ENCODE measurements around the gene RTN4R. TPM values are rescaled to one million over a fixed set of nuclear protein-coding genes. Genes with fewer than 3 reads are reported as not detected.

The RTN4R gene
- total RNA-seq, 2 donors from 2014 or later = 1.4 to 1.5 TPM

DNA sequence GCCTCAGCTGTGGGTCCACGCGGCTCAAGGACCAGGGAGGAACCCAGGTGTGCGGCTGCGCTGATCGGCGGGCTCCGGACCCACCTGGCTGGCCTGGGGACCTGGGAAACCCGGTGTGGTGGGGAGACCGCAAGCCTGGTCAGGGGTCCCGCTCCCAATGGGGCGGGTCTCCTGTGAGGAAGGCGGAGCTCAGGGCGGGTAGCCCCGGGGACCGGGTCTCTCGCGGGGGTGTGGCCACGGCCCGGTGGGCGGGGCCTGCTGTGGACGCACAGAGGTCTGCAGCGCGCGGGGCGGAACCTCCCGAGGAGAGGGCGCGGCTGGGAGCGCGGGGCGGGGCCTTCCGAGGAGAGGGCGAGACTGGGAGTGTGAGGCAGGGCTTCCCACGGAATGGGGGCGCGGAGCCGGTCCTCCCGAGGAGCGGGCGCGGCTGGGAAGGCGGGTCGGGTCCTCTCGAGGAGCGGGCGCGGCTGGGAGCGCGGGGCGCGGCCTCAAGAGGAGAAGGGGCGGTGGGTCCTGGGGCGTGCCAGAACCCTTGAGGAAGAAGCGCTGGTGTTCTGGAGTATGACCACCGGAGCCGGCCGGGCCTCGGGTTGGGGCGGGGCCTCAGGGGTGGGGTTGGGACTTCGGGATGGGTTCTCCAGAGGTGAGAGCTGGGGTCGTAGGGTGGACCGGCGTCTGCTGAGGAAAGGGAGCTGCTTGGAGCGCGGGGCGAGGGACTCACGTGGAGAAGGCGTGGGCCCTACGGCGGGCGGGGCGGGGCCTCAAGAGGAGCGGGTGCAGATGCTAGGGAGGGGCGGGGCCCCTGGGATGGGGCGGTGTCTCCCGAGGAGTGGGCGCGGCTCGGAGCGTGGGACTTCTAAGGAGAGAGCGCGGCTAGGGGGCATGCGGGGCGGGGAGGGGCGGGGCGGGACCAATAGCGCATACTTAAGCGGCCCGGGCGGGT, 31.0 kb upstream of the RTN4R start:
- Mint-ChIP-seq H3K27me3 (ENCODE audit: low read depth) (peaks cover 20% of the 10 kb centered on the region), H3K27ac (no peak overlapping the region), H3K4me3 (peak overlapping the region; percentile 83 to 87), H3K36me3 (ENCODE audit: insufficient read depth in 2 of 2) (no peaks in the 10 kb centered on the region), H3K4me1 (ENCODE audit: low read depth) (peaks cover 5% of the 10 kb centered on the region), H3K9me3 (no peaks in the 10 kb centered on the region)
- DNase-seq = peak; percentile 91 to 92
- peak; percentile 89 to 90 for ATAC-seq (replicated peaks in 1 of 2)

DNA sequence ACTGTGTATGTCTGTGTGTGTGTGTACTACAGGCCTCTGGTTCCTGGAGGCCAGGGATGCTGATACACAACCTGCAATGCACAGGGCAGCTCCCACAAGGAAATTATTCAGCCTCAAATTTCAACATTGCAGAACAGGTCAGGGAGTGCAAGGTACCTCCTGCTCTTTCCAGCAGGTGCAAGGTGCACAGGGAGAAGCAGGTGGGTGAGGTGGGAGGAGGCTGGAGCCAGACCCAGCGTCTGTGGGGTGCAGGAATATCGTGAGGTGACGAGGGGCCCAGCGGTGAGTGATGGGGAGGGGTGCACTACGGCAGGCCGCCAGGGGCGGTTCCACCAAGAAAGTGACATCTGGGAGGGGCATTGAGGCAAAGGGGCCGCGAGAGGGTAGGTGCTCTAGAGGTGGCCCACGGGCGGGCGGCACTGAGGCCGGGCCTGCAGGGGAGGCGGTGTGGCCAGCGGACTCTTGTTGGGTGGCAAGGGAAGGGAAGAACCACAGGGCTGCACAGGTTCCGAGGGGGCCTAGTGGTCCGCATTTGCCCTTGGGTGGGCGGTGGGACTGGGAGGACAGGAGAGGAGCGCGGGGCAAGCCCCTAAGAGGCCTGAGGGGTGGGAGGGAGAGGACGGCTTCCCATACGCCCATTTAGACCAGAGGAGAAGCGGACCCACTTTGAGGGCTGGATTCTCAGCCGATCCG, 30.1 kb upstream of the RTN4R start:
- Mint-ChIP-seq H3K27ac (no peak overlapping the region), H3K36me3 (ENCODE audit: insufficient read depth in 2 of 2) (no peaks in the 10 kb centered on the region), H3K27me3 (ENCODE audit: low read depth) (peaks cover 20% of the 10 kb centered on the region), H3K9me3 (no peaks in the 10 kb centered on the region), H3K4me1 (ENCODE audit: low read depth) (peaks cover 5% of the 10 kb centered on the region), H3K4me3 (peak overlapping the region; percentile 42 to 87)
- ATAC-seq (replicated peaks in 1 of 2) = no peak
- DNase-seq = no peak

DNA sequence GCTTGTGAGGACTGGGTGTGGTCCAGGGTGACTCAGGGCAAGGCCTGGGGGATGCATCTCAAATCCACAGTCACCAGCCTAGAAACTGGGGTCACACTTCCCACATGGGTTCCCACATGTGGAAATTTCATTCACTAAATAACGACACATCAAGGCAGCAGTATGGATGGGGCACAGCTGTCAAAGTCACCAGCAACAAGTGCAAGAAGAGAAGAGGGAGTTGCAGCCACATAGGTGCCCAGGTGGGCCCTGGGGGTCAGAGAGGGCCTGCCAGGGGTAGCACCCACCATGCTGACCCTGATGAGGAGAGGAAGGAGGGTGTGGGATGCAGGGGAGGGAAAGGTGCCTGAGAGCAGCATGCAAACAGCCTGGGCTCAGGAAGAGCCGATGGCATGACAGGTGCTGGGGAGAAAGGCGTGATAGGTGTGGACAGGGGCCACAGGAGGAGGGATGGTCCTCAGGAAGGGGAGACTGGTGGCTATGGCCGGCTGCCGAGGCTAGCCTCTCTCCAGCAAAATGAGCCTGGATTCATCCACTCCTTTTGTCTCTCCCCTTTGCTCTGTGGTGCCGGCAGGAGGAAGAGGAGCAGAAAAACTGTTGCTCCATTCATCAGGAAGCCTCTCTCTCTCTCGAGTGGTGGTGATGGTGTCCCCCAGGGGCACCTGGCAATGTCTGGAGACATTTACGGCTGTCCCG, 29.4 kb upstream of the RTN4R start:
- no peak for DNase-seq
- peak overlapping the region; percentile 42 to 87 for H3K4me3 Mint-ChIP-seq
- H3K27me3 Mint-ChIP-seq (ENCODE audit: low read depth) = peaks cover 20% of the 10 kb centered on the region
- H3K4me1 Mint-ChIP-seq (ENCODE audit: low read depth) = peaks cover 5% of the 10 kb centered on the region
- H3K9me3 Mint-ChIP-seq = no peaks in the 10 kb centered on the region
- no peaks in the 10 kb centered on the region for H3K36me3 Mint-ChIP-seq (ENCODE audit: insufficient read depth in 2 of 2)
- no peak overlapping the region for H3K27ac Mint-ChIP-seq
- ATAC-seq (replicated peaks in 1 of 2) = no peak

DNA sequence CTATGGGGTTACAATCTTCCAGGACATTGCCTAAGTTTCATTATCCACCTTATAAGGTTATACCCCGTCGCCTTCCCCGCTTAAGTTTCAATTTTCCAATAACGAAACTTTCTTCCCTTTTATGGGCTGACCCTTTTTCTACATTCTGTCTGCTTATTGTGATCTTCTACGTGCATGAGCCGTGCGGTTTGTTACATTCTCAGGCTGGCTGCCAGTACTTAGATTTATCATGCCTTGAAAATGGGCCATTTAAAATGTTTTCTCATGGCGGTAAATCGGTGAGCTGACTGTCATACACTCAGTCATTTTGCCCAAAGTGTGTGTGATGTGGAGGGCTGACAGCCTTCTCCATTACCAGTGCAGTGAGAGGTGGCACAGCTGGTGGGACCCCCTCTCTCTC, 28.5 kb upstream of the RTN4R start:
- Mint-ChIP-seq H3K27me3 (ENCODE audit: low read depth) (peaks cover 18% of the 10 kb centered on the region), H3K4me3 (no peak overlapping the region), H3K4me1 (ENCODE audit: low read depth) (peaks cover 5% of the 10 kb centered on the region), H3K27ac (no peak overlapping the region), H3K36me3 (ENCODE audit: insufficient read depth in 2 of 2) (no peaks in the 10 kb centered on the region), H3K9me3 (no peaks in the 10 kb centered on the region)
- DNase-seq (no peak), ATAC-seq (replicated peaks in 1 of 2) (no peak)

DNA sequence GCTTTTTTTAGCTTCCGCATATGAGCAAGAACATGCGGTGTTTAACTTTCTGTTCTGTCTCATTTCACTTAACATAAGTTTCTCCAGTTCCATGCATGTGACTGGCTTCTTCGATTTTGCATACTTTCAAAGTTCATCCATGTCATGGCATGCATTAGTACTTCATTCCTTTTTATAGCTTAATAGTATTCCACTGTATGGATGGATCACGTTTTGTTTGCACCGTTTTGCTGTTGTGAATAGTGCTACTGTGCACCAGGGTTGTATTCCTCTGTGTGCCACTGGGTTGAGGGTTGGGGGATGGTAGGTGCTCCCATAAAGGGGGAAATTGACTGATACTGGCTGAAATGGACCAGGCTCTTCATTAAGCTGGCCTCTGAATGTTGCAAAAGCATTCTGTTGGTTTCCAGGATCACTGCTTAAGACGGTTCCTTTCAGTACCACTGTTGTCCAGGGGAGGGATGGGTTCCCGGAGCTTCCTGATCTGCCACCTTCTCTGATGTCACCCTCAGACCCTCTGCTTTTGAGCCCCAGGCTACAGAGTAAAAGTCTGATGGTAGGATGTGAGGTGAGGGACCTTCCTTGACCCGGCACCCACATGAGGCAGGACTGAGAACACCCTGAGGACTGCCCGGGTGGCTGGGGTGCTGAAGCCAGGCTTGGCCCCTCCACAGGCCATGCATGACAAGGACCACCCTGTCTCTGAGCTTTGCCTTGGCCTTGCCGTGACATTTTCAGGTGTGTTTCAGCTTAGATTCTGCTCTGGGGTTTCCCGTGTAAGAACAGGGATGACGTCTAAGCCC, 27.3 kb upstream of the RTN4R start:
- Mint-ChIP-seq H3K27ac (no peak overlapping the region), H3K36me3 (ENCODE audit: insufficient read depth in 2 of 2) (no peaks in the 10 kb centered on the region)

DNA sequence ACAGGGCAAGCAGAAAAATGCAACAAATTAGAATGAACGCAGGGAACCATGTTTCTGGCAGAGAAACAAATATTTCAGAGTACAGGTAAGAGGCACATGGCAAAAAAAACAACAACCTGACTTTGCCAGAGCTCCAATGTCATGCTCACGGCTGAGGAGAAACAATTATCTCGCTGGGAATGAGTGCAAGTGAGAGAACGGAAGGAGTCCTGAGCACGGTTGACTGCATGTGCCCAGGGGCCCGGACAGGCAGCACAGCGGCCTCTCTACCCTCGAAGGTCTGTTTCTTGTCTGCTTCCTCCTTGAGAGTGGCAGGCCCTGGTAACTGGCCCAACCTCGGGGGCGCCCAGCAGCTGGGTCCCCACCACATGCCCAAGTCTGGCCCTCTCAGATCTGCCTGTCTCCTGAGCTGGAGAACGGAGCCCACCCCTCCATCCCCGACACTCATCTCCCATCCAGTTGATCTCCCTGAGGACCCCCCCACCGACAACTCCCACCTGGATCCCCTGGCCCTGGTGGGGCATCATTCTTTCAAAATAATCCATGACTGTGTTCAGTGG, 24.6 kb upstream of the RTN4R start:
- H3K4me1 Mint-ChIP-seq (ENCODE audit: low read depth) = no peaks in the 10 kb centered on the region
- DNase-seq = no peak
- H3K27ac Mint-ChIP-seq = no peak overlapping the region
- H3K4me3 Mint-ChIP-seq = no peak overlapping the region
- no peak for ATAC-seq (replicated peaks in 1 of 2)
- H3K9me3 Mint-ChIP-seq = no peaks in the 10 kb centered on the region
- H3K27me3 Mint-ChIP-seq (ENCODE audit: low read depth) = peaks cover 1% of the 10 kb centered on the region
- H3K36me3 Mint-ChIP-seq (ENCODE audit: insufficient read depth in 2 of 2) = no peaks in the 10 kb centered on the region

More for the DNA sequence above, 27.3 kb upstream of the RTN4R start:
- ATAC-seq (replicated peaks in 1 of 2) = no peak
- Mint-ChIP-seq H3K9me3 (no peaks in the 10 kb centered on the region), H3K4me1 (ENCODE audit: low read depth) (no peaks in the 10 kb centered on the region), H3K4me3 (no peak overlapping the region), H3K27me3 (ENCODE audit: low read depth) (peaks cover 7% of the 10 kb centered on the region)
- no peak for DNase-seq

DNA sequence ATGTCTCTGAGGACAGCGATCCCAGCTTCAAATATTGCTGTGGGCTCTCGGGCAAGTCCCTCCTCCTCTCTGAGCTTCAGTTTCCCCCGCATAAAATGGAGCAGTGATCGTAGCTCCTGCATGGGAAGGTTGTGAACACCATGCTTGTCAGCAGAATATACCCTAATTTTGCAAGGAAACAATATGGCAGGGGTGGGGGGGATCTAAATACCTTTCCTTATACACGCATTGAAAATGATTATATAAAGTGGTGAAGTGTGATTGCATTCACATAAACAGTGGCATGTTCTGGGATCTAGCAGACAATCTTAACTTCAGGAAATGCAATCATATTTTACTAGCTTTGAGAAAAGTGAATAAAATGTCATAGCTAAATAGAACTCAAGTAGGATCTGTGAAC, 24.0 kb upstream of the RTN4R start:
- ATAC-seq (replicated peaks in 1 of 2) = no peak
- H3K4me1 Mint-ChIP-seq (ENCODE audit: low read depth) = no peaks in the 10 kb centered on the region
- no peak overlapping the region for H3K27ac Mint-ChIP-seq
- H3K27me3 Mint-ChIP-seq (ENCODE audit: low read depth) = no peaks in the 10 kb centered on the region
- no peak overlapping the region for H3K4me3 Mint-ChIP-seq
- no peaks in the 10 kb centered on the region for H3K9me3 Mint-ChIP-seq
- DNase-seq = no peak
- H3K36me3 Mint-ChIP-seq (ENCODE audit: insufficient read depth in 2 of 2) = no peaks in the 10 kb centered on the region

DNA sequence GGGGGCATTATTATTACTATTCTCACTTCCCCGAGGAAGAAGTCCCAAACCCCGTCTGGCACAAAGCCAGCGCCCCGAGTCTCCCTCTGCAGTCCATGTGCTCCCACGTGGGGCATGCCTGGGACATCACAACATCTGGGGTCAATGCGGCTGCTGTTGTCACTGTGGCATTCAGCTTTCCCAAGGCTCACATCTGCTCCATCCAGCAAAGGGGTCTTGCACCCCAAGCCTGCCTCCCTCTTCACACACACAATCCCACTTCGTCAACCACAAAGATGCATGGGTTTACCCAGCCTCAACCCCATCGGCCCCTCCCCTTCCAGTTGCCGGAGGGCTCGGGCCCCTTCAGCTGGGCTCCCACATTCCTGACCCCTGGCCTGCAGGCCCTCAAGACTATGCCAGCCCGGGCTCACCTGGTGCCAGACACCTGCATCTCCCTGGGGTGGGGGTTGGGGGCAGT, 23.5 kb upstream of the RTN4R start:
- Mint-ChIP-seq H3K27ac (no peak overlapping the region), H3K4me1 (ENCODE audit: low read depth) (no peaks in the 10 kb centered on the region), H3K36me3 (ENCODE audit: insufficient read depth in 2 of 2) (no peaks in the 10 kb centered on the region), H3K9me3 (no peaks in the 10 kb centered on the region), H3K4me3 (no peak overlapping the region), H3K27me3 (ENCODE audit: low read depth) (no peaks in the 10 kb centered on the region)
- ATAC-seq (replicated peaks in 1 of 2) (no peak), DNase-seq (no peak)

DNA sequence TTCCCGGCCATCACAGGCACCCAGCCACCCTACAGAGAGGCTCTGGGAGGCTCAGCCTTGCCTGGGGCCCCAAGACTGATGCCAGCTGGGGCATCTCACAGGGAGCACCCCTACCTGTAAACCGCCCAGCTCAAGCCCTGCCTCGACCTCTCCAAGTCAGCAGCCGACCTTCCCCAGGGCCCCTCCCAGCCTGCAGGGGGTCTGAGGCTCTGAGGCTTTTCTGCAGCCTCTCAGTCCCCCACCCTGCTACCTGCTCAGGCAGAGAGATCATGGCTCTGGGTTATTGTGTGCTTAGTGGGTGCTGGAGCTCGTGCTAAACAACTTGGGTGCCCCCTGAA, 23.1 kb upstream of the RTN4R start:
- Mint-ChIP-seq H3K4me3 (no peak overlapping the region), H3K4me1 (ENCODE audit: low read depth) (no peaks in the 10 kb centered on the region), H3K36me3 (ENCODE audit: insufficient read depth in 2 of 2) (no peaks in the 10 kb centered on the region), H3K27me3 (ENCODE audit: low read depth) (no peaks in the 10 kb centered on the region), H3K27ac (no peak overlapping the region), H3K9me3 (no peaks in the 10 kb centered on the region)
- DNase-seq = no peak
- ATAC-seq (replicated peaks in 1 of 2) = no peak

DNA sequence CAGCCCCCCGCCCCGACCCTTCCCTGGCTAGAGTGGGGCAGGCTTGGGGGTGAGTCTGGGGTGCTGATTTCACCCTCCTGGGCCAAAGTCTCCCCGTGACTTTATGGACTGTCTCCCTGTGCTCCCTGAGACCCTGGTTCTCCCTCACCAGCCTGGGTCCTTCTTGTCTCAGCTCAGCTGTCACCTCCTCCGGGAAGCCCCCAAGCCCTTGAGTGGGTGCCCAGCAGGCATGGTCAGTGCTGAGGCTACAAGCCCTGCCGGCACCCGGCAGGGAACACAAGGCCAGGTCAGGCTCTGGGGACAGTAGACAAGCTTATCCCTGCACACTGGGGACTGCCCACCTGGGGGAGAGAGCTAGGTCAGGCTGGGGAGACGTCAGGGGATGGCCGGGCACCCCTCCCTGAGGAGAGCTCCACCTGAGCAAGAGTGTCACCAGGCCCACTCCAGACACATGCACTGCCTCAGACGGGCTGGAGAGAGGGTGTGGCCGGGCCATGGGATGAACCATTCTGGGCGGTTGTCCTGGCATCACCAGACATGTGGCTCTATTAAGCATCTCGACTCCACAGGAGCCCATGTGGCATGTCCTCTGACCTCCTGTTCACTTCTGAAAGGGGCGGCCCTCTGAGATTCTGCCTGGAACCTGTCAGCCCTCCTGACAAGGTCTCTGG, 22.6 kb upstream of the RTN4R start:
- Mint-ChIP-seq H3K36me3 (ENCODE audit: insufficient read depth in 2 of 2) (no peaks in the 10 kb centered on the region), H3K27ac (no peak overlapping the region), H3K27me3 (ENCODE audit: low read depth) (no peaks in the 10 kb centered on the region), H3K4me3 (no peak overlapping the region), H3K4me1 (ENCODE audit: low read depth) (no peaks in the 10 kb centered on the region), H3K9me3 (no peaks in the 10 kb centered on the region)
- ATAC-seq (replicated peaks in 1 of 2) = no peak
- no peak for DNase-seq

DNA sequence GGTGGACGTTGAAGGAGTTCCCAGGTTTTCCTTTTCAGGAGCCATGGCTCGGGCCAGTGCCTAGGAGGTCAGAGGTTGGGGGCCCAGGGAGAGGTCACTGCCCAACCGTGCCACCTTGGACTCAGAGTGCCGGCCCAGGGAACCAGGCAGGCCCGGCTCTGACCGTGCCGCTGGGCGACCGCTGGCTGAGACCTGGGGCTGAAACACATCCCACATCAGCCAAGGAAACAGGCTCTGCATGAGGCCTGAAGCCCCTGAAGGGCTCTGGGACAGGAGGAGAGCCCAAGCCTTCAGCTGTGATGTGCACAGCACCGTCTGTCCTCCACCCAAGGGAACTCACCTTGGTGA, 21.9 kb upstream of the RTN4R start:
- Mint-ChIP-seq H3K36me3 (ENCODE audit: insufficient read depth in 2 of 2) (no peaks in the 10 kb centered on the region), H3K27ac (no peak overlapping the region), H3K9me3 (no peaks in the 10 kb centered on the region), H3K4me3 (no peak overlapping the region), H3K4me1 (ENCODE audit: low read depth) (no peaks in the 10 kb centered on the region), H3K27me3 (ENCODE audit: low read depth) (no peaks in the 10 kb centered on the region)
- DNase-seq (no peak), ATAC-seq (replicated peaks in 1 of 2) (no peak)
